ENCODE data around the gene TBR1. TPM values are rescaled to one million over a fixed set of nuclear protein-coding genes. Genes with fewer than 3 reads are reported as not detected.

Gene TBR1
- total RNA-seq, 2 donors from 2014 or later: not detected

DNA sequence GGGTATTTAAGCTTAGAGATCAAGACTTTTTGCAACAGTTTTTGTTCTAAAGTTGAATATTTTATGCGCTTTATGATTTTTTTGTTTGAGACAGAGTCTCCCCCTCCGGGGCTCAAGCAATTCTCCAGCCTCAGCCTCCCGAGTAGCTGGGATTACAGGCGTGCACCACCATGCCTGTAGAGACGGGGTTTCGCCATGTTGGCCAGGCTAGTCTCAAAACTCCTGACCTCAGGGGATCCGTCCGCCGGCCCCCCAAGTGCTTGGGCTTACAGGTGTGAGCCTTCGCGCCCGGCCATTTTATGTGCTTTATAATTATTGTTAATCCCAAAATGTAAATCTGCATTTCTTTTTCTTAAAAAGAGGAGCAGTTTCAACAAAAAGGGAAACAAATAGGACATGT lies 29.0 kb downstream of the TBR1 start:
- H3K27ac ChIP-seq: no peak overlapping the region
- no peak overlapping the region for H3K4me3 ChIP-seq
- H3K36me3 ChIP-seq: no peaks in the 10 kb centered on the region
- no peak for DNase-seq (ENCODE audit: low spot score)
- H3K9me3 ChIP-seq: no peaks in the 10 kb centered on the region
- no peaks in the 10 kb centered on the region for H3K4me1 ChIP-seq (ENCODE audit: control insufficient read depth in 1 of 2, low read depth in 2 of 2)
- H3K27me3 ChIP-seq (replicated peaks; ENCODE audit: insufficient read depth): no peaks in the 10 kb centered on the region
- TF ChIP-seq CTCF (IDR thresholded peaks at IDR 0.05): no peak
- ATAC-seq (ENCODE audit: insufficient number of reproducible peaks, low FRiP score, low read depth): no peak

DNA sequence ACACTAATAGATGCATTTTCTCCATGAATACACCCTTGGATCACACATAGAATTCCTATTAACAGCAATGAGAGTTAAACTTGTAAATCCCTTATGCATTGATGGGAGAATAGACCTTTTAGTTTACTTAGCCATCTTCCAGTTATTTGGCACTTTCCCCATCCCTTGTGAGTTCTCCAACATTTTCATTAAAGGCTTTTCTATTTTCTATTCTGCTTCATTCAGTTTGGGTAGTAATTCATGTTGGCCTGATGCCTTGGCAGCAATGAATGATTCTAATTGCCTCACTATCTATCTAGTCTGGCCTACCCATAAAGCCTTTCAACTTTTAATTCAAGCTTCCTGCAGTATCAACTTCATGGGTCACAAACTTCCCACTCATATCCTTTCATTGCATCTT lies 32.3 kb downstream of the TBR1 start:
- DNase-seq (ENCODE audit: low spot score) (no peak), ATAC-seq (ENCODE audit: insufficient number of reproducible peaks, low FRiP score, low read depth) (no peak)
- no peaks in the 10 kb centered on the region for H3K27me3 ChIP-seq (replicated peaks; ENCODE audit: insufficient read depth)
- H3K36me3 ChIP-seq: no peaks in the 10 kb centered on the region
- TF ChIP-seq CTCF (IDR thresholded peaks at IDR 0.05): no peak
- H3K4me3 ChIP-seq: no peak overlapping the region
- H3K27ac ChIP-seq: no peak overlapping the region
- H3K9me3 ChIP-seq: no peaks in the 10 kb centered on the region
- H3K4me1 ChIP-seq (ENCODE audit: control insufficient read depth in 1 of 2, low read depth in 2 of 2): no peaks in the 10 kb centered on the region

DNA sequence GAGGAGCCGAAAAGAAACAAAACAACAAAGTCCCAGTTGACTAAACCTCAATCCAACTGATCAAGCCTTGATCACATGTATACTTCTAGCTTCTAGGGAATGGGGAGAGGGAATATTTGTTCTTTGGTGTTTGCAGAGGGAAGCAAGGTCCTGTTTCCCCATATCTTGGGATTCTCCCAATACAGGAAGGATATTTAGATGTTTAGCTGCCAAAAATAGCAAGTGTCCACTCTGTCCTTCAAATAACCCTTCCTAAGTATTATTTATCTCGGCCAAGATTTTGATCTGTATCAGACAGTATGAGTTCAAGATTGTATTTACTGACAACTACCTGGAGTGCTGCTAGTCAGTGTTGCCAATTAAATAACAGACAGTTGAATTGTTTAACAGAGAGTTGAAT lies 55.5 kb downstream of the TBR1 start:
- no peaks in the 10 kb centered on the region for H3K27me3 ChIP-seq (replicated peaks; ENCODE audit: insufficient read depth)
- H3K27ac ChIP-seq: no peak overlapping the region
- no peaks in the 10 kb centered on the region for H3K9me3 ChIP-seq
- H3K36me3 ChIP-seq: no peaks in the 10 kb centered on the region
- no peak overlapping the region for H3K4me3 ChIP-seq
- no peak for TF ChIP-seq CTCF (IDR thresholded peaks at IDR 0.05)
- no peaks in the 10 kb centered on the region for H3K4me1 ChIP-seq (ENCODE audit: control insufficient read depth in 1 of 2, low read depth in 2 of 2)
- ATAC-seq (ENCODE audit: insufficient number of reproducible peaks, low FRiP score, low read depth) (no peak), DNase-seq (ENCODE audit: low spot score) (no peak)

- Histone ChIP-seq H3K4me1 (ENCODE audit: control insufficient read depth in 1 of 2, low read depth in 2 of 2) (no peaks in the 10 kb centered on the region), H3K9me3 (no peaks in the 10 kb centered on the region), H3K36me3 (no peaks in the 10 kb centered on the region), H3K27ac (no peak overlapping the region), H3K4me3 (no peak overlapping the region), H3K27me3 (replicated peaks; ENCODE audit: insufficient read depth) (no peaks in the 10 kb centered on the region)
- no peak for TF ChIP-seq CTCF (IDR thresholded peaks at IDR 0.05)
- ATAC-seq (ENCODE audit: insufficient number of reproducible peaks, low FRiP score, low read depth): no peak
- no peak for DNase-seq (ENCODE audit: low spot score)
Measured at GRCh38 chr2:161474920-161475319, 58.8 kb downstream of the TBR1 start.

Other genes with a start within 250 kb of the TBR1 start
- 10 to 100 TPM; 25.2 to 59.5 TPM for gene PSMD14, start 107.9 kb upstream of the TBR1 start, total RNA-seq
- under 1 TPM in 1 of 2 donors, not detected in 1; 0.35 TPM for gene SLC4A10, start 208.1 kb downstream of the TBR1 start, total RNA-seq